Right lobe of liver (tissue), 6 donors: ENCODE results near the gene ANKRD44. TPM values are rescaled to one million over a fixed set of nuclear protein-coding genes. Genes with fewer than 3 reads are reported as not detected.
A peak's percentile ranks its signal among the peaks of the same experiment; 100 is the strongest.

Source experiments
- ATAC-seq, 4 donors: fragments of 200-7000 bp; cut with Tn5 transposase; one replicate each; pipeline ENCODE4 v1.9.1; 2020; ENCODE audit warnings: mild to moderate bottlenecking in 4 of 4, moderate library complexity in 4 of 4
- DNase-seq, 3 donors: peaks; one replicate each; pipeline ENCODE4 v3.0.0-alpha.2; 2020
- H3K27ac ChIP-seq, 3 donors: fragments of 200-600 bp; one replicate each; pipeline ENCODE4 v1.8.0; 2022
- H3K27me3 ChIP-seq, 2 donors: fragments of 200-600 bp; one replicate each; pipeline ENCODE4 v1.8.0; 2022
- H3K36me3 ChIP-seq, 4 donors: fragments of 200-600 bp; sonication (generic) in 1 of 4; one replicate each; pipeline versions ENCODE4 v1.5.1 to v1.8.0; 2017 to 2022; ENCODE audit warnings: control low read depth in 1 of 4
- H3K4me1 ChIP-seq, 4 donors: fragments of 200-600 bp; sonication (generic) in 1 of 4; one replicate each; pipeline versions ENCODE4 v1.5.1 to v1.8.0; 2017 to 2022; ENCODE audit warnings: control low read depth in 1 of 4
- H3K4me3 ChIP-seq, 3 donors: fragments of 200-600 bp; one replicate each; pipeline ENCODE4 v1.8.0; 2022
- H3K9me3 ChIP-seq, 4 donors: fragments of 200-600 bp; sonication (generic) in 1 of 4; one replicate each; pipeline versions ENCODE4 v1.5.1 to v1.8.0; 2017 to 2022; ENCODE audit warnings: control low read depth in 1 of 4
- CTCF ChIP-seq, 4 donors: fragments of 200-600 bp in 3 of 4; fragments of 450-650 bp in 1 of 4; IDR thresholded peaks; one replicate each; pipeline versions ENCODE4 v1.5.1 to v1.8.0; 2016 to 2022; ENCODE audit warnings: antibody characterized with exemption in 4 of 4, mild to moderate bottlenecking in 2 of 4
- POLR2A ChIP-seq: fragments of 450-650 bp; IDR thresholded peaks from one replicate; pipeline ENCODE4 v1.6.1; 2017; ENCODE audit warnings: antibody characterized with exemption, mild to moderate bottlenecking
- WGBS: methylation state at CpG from one replicate; pipeline ENCODE4 v1.1.6; 2018; ENCODE audit warnings: low coverage, low lambda C conversion rate; ENCODE audit not compliant: insufficient coverage; ENCODE audit errors: missing lambda C conversion rate; 5-methylcytosine and 5-hydroxymethylcytosine counted together
- intact Hi-C, 2 donors: fragments of 100-400 bp; cut with DNase I; formaldehyde crosslinking; loops; one replicate each; pipeline versions ENCODE4 v1.11.2 to v1.14.1; 2022
- total RNA-seq, 6 experiments: library from RNA; depleted of rRNA in 2 of 6; stranded (reverse); fragments of >200 nt in 2 of 6; fragmentation: NEBNext Ultra II Directional in 3 of 6; extraction: Animal tissue kit (Norgen Biotek cat#: 25700) in 3 of 6; gene quantifications; one replicate each; pipeline versions ENCODE4 v1.1.0 to v1.2.4, GENCODE V29; 2016 to 2023
- donor health status: DM: no; HTN: yes; CAD: no.
- donor health status: DM: no; HTN: no; CAD: no.
- donor health status: DM: no; HTN: no; CAD: no.
- donor health status: DM: no; HTN: yes; CAD: no.
- donor health status: DM: no; HTN: yes; CAD: no.

ANKRD44 gene
- total RNA-seq, 6 experiments from 2014 or later, result 7.9 to 19.5 (median 13.3) TPM

DNA sequence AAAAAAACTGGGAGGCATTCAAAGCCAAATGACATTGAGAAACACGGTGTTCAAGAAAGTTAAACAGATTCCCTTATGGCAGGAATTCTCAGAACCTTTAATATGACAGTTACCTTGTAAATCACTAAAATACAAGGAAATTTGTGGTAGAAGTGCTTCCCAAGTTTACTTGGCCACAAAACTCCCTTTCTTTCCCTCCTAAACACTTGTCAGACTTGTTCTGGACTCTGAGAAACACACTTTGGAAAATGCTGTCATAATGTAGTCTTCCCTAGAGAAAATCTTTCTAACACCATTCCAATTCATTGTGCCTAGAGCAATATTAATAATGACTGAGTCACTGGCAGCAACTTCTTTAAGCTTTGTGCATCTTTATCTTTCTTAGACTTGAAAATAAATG is 140.4 kb downstream of the ANKRD44 start:
- Histone ChIP-seq H3K9me3 (no peaks in the 10 kb centered on the region), H3K4me1 (peaks cover 0 to 16% (median 0%) of the 10 kb centered on the region in 4 donors), H3K27ac (no peak overlapping the region), H3K27me3 (no peaks in the 10 kb centered on the region), H3K36me3 (no peaks in the 10 kb centered on the region), H3K4me3 (no peak overlapping the region)
- intact Hi-C loops, result no loop called here
- 78% methylated on average over 1 of the region's 1 CpG for WGBS
- no peak for TF ChIP-seq POLR2A
- TF ChIP-seq CTCF (IDR thresholded peaks at IDR 0.05), result no peak
- ATAC-seq (no peak), DNase-seq (no peak)

DNA sequence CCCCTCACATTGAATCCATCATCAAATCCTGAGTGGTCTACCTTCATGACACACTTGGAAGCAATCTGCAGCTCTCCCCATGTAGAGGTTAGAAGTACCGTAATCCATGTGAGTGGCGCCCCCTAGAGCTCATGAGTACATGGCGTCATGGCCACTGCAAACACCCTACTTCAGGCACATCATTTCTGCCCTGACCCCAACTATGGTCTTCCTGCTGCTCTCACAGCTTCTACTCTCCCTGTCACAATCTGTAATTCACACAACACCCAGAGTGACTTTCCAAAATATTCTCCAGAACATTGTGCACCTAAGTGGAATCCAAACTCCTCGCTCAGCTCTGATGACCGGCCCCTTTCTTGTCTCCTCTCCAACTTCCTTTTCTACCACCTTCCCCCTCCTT is 141.9 kb downstream of the ANKRD44 start:
- Histone ChIP-seq H3K4me1 (peaks cover 0 to 25% (median 0%) of the 10 kb centered on the region in 4 donors), H3K4me3 (no peak overlapping the region), H3K36me3 (no peaks in the 10 kb centered on the region), H3K27me3 (no peaks in the 10 kb centered on the region), H3K9me3 (no peaks in the 10 kb centered on the region), H3K27ac (no peak overlapping the region)
- intact Hi-C loops, result loop anchor here in 1 of 2 donors (10.0 kb wide), 1 partner anchor 54 kb away; no protein-coding TSS in a partner anchor
- peak; percentile 62 to 72 (median 66) for ATAC-seq
- WGBS, result 38% methylated on average over 5 of the region's 5 CpGs
- peak in 2 of 3 donors; percentile 45 to 61 for DNase-seq
- TF ChIP-seq CTCF (IDR thresholded peaks at IDR 0.05) (peak in 3 of 4 donors; percentile 30 to 57 (median 45)), POLR2A (no peak)

DNA sequence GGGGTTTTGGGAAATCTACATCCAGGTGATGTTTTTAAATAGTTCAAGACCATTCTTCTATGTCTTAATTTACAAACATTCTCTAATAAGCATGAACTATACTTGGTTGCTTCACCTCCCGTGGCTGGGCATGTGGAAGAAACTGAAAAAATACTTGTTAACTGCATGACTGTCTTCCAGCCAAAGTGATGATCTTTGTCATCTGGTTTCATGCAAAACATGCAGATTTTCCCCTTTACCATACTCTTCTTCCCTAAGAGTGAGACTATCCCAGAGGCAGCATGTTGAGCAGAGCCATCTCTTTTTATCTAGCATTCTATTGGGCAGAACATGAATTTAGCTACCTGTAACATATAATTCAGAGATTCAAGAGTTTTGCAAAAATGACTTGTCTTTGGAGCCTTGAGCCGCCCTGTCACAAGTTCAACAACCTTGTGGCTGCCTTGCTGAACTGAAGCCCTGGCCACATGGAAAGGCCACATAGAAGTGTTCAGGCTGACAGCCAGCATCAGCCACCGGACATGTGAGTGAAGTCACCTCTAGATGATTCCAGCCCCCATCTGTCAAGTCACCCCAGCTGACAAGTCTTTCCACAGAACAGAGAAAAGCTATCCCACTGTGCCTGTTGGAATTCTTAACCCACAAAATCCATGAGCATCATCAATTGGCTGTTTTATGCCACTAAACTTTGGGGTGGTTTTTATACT is 142.8 kb downstream of the ANKRD44 start:
- no peak overlapping the region for H3K27ac ChIP-seq
- no peaks in the 10 kb centered on the region for H3K36me3 ChIP-seq
- H3K27me3 ChIP-seq, result no peaks in the 10 kb centered on the region
- H3K9me3 ChIP-seq, result no peaks in the 10 kb centered on the region
- ATAC-seq, result no peak
- no peak for DNase-seq
- TF ChIP-seq POLR2A (no peak), CTCF (IDR thresholded peaks at IDR 0.05) (no peak)
- 74% methylated on average over 2 of the region's 3 CpGs for WGBS
- H3K4me3 ChIP-seq, result no peak overlapping the region
- intact Hi-C loops, result loop anchor here in 1 of 2 donors (10.0 kb wide), 1 partner anchor 53 kb away; no protein-coding TSS in a partner anchor
- H3K4me1 ChIP-seq, result peaks cover 0 to 25% (median 0%) of the 10 kb centered on the region in 4 donors

DNA sequence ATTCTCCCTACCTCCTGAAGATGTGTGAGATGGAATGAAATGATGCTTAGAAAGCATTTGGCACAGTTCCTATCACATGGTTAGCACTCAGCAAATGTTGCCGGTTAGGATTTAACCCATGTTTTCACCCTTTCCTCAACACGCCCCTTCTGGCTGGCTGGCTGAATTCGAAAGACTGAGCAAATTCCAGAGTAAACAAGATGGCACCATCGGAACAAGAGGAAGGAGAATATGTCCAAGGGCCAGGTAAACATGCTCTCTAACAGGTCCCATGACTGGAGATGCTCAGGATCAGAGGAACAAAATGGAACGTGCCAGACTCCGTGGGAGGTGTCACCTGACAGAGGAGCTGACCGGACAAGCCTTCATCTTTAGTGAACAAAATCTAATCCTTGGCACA is 145.6 kb downstream of the ANKRD44 start:
- Histone ChIP-seq H3K36me3 (no peaks in the 10 kb centered on the region), H3K27ac (no peak overlapping the region), H3K9me3 (no peaks in the 10 kb centered on the region), H3K27me3 (no peaks in the 10 kb centered on the region), H3K4me3 (no peak overlapping the region), H3K4me1 (peaks cover 0 to 13% (median 0%) of the 10 kb centered on the region in 4 donors)
- intact Hi-C loops, result loop anchor here in 1 of 2 donors (10.0 kb wide), 1 partner anchor 50 kb away; no protein-coding TSS in a partner anchor
- 25% methylated on average over 6 of the region's 7 CpGs for WGBS
- DNase-seq (no peak), ATAC-seq (peak in 2 of 4 donors; percentile 21 to 53)
- no peak for TF ChIP-seq CTCF (IDR thresholded peaks at IDR 0.05)
- TF ChIP-seq POLR2A, result no peak
